Measurements from ENCODE around the gene GIPC2.

GRCh38 chr1:78049396-78049795 lies 3.6 kb downstream of the GIPC2 start:
- no peak for TF ChIP-seq CTCF (IDR thresholded peaks at IDR 0.05; ENCODE audit: low read depth, low read length, poor library complexity, severe bottlenecking)
- TF ChIP-seq EZH2phosphoT487 (IDR thresholded peaks at IDR 0.05; ENCODE audit: borderline replicate concordance, low read length) = no peak
